Loucy (cell line): ENCODE results near the gene OGDH.

Experiments used
- CTCF ChIP-seq: fragments of 200-600 bp; sonication (generic); conservative IDR thresholded peaks from 2 replicates; pipeline ENCODE4 v1.5.1; 2014; ENCODE audit warnings: mild to moderate bottlenecking, antibody characterized with exemption, low read length
- EZH2phosphoT487 ChIP-seq: fragments of 200-600 bp; IDR thresholded peaks from 2 replicates; pipeline ENCODE4 v1.6.1; 2018; ENCODE audit warnings: antibody characterized with exemption, mild to moderate bottlenecking, moderate library complexity, borderline replicate concordance

GRCh38 chr7:44696728-44697127 is 90.3 kb downstream of the OGDH start:
- no peak for TF ChIP-seq CTCF
- no peak for TF ChIP-seq EZH2phosphoT487
